ENCODE data around the gene CCNDBP1.
"Not testable (repeated sequence)": the region's sequence is repeated elsewhere in the genome, so short reads cannot be mapped to it uniquely, and the experiment has no call there.

The CCNDBP1 gene

DNA sequence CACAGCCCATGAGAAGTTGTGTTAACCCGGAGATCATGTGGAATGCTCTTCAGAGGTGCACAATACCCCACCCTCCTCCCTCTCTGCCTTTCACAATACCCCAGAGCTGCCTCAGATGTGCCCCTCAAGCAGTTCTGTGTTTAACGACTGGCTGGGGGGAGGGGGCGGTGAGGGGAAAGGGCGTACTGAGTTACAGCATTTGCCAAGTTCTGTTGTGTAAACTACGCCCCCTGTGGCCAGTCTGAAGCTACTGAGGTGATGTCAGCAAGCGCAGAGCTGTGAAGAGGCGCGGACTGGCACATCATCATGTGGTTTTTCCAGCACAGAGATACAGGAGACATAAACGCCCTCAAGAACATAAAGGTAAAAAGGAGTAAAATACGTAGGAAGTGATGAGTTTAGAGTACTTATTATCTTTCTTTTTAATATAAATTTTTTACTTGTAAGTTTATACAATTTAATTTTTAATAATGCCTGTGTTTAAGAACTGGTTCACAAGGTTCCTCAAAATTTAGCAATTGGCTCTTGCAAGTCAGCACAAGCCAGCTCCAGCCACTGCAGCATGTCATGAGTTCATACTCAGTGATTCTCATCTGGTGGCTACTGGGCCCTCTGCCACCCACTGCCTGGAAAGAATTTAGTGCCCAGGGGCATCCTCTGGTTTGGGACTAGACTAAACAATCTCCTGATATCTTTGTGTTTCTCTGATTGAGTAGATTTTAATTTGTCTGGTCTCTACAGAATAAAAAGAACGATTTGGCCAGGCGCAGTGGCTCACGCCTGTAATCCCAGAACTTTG, 33.9 kb downstream of the CCNDBP1 start:
- no peak for DNase-seq

DNA sequence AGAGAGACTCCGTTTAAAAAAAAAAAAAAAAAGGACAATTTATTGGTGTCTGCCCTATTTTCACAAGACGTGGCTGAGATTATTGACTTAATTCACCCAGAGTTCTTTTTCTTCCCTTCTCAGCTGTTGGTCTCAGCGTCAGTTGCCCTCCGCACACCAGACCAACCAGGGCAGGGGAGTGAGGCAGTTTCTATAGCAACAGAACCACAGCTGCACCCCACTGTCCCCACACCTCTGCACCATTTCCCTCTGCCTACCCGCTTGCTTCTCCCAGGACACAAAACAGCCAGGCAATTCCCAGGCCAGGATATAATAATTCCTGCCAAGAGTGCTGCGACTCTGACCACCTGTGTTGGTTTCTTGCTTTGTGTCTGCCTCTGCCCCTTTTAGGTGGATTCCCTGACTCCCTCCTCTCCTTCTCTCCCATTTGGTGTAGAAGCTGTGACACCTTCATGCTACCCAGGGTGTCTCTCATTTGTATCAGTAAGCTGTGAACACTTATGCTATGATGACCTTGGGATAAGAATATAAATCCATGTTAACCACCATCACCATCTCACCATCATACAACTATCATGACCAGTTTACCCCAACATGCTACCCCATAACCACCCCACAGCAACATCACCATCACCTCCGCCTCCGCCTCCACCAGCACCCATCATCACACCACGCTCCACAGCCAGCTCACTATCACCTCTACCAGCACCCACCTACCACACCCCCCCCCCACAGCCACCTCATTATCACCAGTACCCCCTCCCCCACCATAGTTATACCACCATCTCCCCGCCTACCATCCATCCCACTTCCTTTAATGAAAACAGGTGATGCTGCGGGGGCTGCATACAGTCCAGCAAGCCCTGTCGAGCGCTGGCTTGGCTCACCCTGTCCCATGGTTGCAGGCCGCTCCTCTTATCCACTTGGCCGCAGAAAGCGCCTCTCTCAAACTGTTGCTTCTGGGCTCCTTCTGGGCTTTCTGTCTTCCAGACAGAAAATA, 35.0 kb downstream of the CCNDBP1 start:
- DNase-seq, result no peak

DNA sequence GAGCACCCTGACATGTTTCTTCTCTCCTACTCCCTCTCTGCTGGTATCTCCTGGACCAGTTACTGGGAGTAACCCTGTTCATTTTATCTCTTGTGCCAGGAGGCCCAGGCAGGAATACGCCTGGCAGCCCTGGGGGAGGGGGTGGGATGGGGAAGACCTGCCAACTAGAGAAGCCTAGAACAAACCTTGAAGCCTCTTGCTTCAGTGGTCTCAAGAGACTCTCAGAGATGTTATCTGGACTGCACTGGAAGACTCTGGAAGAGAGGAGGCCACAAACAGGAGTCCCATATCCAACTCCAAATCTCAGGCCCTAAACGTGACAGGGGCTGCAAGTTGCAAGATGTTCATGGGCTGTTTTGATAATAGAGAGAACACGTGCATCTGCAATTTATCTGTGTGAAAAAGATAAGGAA, 35.8 kb downstream of the CCNDBP1 start, which contains the start of gene EPB42:
Gene EPB42, minus strand, starts transcription at position 28 of the 413 bp plus-strand sequence. CDS start 193 bp downstream, outside the sequence.
- DNase-seq, result no peak

DNA sequence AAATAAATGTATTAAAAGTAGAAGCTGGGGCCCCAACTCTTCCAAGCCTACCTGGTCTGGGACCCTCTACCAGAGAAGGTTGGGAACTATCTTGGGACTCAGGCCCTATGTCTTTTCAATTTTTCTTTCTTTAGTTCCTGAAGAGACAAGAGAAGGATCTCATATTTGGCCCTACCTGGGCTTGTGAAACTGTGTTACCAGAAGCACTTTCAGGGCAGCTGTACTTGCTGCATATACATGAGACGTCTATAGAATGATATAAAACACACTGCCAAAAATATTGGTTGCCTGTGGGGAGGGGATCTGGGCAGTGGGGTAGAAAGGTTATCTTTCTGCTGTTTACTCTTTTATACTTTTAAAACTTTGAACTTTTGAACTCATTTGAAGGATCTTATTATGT, 36.2 kb downstream of the CCNDBP1 start:
- DNase-seq, result no peak

DNA sequence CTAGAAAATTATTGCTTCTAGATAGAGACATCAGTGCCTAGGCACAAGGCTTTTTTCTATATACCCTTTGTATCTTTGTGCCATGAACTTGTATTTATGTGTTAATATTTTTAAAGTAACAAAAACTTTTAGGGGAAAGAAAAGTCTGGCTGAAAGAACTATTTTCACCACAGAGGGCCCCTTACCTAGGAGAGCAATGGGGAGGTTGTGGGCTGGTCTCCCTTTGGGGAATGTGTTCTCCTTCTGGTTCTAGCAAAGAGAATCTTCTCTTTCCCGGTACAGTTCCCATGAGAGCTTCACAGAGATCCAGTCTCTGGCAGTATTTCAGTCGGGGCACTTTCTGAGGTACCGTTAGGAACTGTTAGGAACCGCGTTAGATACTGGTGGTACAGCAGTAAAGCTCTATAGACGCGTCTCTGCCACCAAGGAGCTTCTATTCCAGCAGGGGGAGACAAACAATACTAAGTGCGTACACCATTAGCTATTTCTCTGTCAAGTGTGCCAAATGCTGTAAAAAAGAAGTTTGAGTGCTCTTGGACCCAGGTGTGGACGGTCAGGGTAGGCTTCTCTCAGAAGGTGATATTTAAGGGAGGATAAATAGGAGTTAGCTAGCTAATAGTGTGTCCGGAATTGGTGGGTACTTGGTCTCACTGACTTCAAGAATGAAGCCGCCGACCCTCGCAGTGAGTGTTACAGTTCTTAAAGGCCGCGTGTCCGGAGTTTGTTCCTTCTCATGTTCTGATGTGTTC, 40.2 kb downstream of the CCNDBP1 start:
- DNase-seq, result no peak

DNA sequence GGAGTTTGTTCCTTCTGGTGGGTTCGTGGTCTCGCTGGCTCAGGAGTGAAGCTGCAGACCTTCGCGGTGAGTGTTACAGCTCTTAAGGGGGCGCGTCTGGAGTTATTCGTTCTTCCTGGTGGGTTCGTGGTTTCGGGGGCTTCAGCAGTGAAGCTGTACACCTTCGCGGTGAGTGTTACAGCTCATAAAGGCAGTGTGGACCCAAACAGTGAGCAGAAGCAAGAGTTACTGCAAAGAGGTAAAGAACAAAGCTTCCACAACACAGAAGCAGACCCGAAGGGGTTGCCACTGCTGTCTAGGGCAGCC, 40.7 kb downstream of the CCNDBP1 start:
- DNase-seq, result not testable (repeated sequence)

DNA sequence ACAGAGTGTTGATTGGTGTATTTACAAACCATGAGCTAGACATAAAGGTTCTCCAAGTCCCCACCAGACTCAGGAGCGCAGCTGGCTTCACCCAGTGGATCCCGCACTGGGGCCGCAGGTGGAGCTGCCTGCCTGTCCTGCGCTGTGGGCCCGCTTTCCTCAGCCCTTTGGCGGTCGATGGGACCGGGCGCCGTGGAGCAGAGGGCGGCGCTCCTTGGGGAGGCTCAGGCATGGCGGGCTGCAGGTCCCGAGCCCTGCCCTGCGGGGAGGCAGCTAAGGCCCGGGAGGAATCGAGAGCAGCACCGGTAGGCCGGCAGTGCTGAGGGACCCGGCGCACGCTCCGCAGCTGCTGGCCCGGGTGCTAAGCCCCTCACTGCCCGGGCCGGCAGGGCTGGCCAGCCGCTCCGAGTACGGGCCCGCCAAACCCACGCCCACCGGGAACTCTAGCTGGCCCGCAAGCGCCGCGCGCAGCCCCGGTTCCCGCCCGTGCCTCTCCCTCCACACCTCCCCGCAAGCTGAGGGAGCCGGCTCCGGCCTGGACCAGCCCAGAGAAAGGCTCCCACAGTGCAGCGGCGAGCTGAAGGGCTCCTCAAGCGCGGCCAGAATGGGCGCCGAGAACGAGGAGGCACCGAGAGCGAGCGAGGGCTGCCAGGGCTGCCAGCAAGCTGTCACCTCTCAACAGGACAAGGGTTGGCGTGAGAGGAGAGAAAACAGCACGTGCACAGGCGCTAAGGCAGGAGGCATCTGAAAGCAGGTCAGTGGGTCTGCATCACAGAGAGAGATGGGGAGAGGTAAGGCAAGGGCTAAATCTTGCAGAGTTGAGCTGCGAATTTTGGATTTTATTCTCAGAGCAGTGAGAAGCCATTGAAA, 41.5 kb downstream of the CCNDBP1 start:
- no peak for DNase-seq

DNA sequence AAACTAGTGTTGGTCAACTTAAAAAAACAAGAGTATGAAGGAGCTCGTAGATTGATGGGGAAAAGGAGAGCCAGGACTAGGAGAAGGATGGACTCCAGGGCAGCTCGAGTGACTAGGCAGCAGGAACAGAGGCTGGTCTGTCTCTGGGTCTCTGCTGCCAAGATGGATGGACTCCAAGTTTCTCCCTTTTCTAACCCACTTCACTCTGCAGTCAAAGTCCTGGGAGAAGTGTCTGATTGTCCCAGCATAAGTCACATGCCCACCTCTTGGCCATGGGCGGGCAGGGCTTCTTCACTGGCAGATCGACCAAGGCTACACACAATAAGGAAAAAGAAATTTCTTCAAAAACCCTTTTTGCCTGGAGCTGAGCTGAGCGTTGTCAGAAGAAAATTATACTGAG, 44.8 kb downstream of the CCNDBP1 start:
- DNase-seq, result no peak

DNA sequence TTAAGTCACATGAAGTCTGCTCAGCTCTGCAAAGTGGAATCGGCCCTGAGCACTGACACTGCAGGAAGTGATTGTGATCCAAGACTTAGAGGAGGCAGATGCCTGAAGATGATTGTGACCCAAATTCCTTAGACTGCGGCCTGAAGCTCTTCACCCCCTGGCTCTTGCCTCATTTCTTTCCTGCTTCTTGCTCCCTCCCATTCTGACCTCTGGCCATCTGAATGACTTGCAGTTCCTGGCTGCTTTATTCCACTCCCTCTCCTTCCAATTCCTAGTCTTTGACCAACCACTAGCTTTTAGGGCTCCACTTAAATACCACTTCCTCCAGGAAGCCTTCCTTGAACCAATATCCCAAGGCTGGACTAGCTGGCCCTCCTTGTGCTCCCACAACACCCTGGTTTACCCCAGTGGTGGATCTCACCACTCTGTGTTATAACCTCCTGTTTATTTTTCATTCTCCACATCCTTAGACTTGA, 45.5 kb downstream of the CCNDBP1 start:
- DNase-seq, result no peak

DNA sequence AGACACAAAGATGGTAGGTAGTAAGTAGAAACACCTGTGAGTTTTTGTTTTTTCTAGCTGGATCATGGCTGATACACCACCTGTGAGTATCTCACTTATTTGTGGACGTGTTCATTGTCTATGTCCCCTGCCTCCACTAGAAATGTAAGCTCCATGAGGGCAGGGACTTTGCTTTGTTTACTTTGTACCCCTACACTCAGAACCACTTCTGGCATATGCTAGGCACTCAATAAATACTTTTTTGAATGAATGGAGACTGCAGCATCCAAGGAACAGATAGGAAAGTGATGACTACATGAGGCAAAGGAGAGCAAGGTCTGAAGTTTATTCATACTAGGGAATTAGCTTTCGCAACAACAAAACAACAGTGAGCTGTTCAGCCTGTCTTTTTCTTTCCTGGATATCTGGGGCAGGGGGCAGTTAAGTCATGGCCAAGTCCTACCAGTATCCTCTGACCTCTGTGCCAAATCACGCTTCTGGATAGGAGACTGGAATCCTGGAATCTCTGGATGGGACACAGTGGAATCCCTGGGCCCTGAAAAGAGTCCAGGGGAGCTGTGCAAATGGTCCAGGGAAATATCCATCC, 47.2 kb downstream of the CCNDBP1 start:
- no peak for DNase-seq

DNA sequence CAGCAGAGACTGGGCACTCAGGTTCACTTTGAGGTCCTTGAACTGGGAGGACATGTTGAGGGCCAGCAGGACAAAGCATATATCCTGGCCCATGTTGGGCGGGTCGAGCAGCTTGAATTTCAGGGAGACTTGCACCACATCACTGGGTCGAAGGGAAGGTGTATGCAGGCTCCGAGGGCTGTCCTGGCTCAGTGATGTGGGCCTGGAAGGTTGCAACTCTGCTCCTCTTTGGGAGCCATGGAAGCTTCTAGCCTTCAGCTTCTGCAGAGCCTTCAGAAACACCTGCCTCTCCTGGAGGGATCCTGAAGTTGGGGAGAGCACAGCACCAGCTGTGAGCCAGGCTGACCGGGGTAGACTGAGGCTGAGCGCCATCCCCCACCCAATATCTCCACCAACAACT, 50.3 kb downstream of the CCNDBP1 start:
- no peak for DNase-seq

DNA sequence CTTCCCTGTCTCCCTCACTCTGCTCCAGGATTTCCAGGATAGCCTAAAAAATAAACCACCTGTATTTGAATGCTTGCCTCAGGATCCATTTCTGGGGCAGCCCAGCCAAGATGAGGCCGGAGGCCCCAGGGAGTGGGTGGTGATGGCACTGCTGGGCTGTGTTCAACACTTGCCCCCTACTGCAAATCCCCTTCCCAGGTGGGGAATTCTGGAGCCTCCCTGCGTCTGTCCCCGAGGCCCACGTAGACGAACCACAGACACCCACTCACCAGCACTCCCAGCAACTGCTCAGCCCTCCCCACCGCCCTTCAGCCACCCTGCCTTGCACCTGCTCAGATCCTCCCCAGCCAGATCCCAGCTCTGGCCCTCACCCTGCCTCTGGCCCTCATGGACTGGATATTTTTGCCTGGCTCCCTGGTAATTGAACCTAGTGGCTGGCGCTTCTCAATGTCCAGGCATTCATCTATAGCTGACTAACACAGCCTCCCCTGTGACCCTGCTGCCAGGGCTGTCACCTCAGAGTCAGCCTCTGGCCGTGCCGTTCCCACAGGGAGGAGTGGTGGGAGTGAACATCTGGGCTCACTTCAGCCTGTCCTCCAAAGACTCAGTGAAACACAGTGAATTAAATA, 52.8 kb downstream of the CCNDBP1 start:
- no peak for DNase-seq

DNA sequence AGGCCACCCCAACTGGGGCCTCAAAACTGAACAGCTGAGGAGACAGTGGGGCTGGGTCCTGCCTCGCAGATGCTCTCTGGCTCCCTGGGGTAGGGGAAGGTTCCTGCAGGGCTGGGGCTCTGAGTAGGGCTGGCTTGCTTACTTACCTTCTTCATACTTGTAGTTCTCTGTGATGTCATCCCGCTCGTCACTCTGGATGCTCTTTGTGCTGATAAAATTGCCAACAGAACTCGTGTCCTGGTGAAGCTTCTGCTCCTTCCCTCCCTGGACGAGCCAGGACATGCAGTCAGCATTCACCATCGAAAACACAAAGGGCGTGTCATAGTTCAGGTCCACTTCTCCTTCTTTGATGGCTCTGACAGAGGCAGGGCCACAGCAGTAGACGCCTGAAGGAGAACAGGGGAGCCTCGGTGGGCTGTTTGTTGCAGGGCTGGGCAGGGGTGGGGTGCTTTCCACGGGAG, 53.5 kb downstream of the CCNDBP1 start:
- DNase-seq, result no peak

DNA sequence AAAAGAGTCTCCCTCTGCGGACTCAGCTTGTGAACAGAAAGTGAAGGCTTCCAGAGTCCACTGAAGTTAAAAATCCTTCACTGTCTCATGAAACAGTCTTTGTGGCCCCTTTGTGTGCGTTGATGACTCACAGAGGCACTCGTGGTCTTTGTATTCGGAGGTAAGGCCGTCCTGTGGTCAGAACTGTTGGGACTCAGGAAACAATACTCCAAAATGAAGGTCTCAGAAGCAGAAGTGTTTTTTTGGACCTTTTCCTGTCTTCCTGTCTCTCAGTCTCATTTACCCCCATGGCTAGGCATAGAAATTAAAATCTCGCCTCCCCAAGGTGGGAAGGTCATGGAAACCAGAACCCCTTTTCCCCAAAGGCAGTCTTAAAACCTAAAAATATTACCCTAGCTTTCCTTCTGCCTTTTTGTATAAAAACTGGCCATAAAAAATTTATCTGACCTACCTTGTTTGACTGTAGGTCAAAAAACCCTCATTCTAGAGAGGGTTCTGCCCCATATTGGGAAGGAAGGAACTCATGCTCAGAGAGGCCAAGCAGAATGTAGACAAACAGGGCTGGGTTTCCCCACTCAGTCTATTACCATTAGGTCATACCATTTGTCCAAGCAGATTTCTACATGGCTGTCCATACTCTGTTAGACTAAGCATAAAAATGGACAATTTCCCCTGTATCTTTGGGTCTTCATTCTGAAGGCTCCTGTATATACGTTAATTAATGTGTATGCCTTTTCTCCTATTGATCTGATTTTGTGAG, 54.7 kb downstream of the CCNDBP1 start:
- no peak for DNase-seq

DNA sequence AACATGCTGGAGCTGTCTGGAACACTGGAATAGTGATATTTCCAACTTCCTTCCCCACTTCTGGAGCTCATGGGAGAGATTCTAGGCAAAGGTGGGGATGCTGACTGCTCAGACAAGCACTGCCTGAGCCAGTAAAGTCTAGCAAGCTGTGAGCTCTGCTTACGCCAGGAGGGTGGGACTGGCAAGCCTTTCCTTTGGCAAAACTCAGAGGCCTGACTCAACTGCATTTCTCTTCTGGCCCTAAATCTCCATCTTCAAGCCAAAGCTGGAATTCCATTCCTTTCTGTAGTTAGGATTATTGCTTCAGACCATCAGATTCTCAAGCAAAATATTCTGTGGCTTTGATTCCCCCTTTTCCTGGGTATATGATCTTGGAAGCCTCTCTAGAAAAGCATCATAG, 55.9 kb downstream of the CCNDBP1 start:
- DNase-seq, result no peak

DNA sequence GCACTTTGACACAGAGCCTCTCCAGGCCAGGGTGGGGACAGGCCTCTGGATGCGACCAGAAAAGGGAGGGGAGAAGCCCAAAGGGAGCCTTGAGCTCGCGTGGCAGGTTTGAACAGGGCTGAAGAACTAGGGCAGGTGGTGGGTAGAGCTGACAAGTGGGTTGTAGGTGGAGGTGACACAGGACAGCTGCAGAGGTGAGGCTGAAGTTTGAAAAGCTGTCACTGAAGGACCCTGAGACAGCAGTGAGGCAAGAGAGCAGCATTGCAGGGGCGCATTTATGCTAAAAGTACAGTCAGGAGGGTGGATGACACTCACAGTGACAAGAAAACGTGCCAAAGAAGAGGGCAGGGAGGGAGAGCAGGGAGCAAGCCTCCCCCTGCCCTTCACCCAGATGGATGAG, 57.4 kb downstream of the CCNDBP1 start:
- no peak for DNase-seq

DNA sequence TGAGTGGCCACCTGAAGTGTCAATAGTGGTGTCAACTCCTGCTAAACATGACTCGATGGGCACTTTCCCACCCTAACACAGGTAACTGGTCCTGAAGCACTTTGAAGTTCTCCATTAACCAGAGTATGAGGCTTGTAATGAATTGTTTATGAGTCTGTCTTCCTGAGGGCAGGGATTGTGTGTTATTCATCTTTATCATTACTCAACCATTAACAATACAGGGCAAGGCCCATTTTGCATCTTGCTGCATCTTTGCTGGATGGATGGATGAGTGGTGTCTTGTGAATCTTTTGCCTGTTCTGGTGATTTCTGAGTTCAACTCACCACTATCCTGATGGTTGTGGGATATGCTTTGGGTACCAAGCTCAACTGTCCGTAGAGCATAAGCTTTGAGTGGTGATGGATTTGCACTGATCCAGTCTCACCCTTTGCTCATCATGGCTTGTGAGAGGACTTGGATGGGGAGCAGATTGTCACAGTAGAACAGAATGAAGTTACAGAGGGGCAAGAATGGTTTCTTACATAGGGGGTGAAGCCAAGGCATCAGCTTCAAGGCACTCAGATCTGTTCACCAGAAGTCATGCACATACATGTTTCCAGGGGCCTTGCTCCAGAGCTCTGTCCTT, 57.9 kb downstream of the CCNDBP1 start:
- DNase-seq, result no peak

DNA sequence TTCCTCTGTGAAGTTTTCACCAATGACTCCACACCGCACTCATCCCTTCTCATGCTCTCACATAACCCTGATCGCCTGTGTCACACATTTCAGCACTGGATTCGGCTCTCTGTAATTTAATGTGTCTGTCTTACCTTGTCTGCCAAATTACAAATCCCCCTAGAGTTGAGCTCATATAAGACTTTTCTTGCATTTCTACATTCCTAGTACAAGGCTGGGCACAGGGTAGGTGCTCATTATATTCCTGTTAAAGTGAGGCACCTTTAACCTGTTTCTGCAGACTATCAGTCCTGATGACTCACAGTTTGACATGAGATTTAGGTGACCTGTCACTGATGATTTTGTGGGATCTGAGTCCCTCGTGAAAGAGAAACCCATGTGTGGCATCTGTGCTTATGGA, 58.9 kb downstream of the CCNDBP1 start:
- no peak for DNase-seq

DNA sequence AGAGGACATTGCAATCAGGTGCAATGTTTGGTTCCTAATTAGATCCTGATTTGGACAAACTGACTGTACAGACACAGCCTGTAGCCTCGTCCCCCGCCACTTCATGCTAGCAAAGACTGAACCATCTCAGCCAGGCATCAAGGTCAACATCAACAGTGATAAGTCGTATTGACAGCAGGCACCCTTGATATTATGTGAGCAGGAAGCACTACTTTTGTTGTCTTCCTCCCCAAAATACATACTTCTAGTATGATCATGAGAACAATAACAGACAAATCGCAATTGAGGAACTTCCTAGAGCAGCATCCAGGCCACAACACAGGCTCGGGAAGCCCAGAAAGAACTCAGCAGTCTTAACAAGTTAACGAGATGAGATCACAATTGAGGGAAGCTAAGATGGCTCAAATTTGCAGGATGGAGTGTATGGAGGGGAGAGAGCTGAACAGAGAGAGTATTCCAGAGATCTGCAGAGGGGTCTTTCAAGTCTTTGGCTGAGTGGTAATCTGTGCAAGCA, 61.1 kb downstream of the CCNDBP1 start:
- DNase-seq, result no peak
